ENCODE measurements around the gene TCTN2. TPM values are rescaled to one million over a fixed set of nuclear protein-coding genes. Genes with fewer than 3 reads are reported as not detected.

TCTN2 gene
- total and polyA plus RNA-seq, 2 of the 4 experiments (the other 2 are of a cell fraction), result 8.4 to 13.6 TPM

GRCh38 chr12:123720141-123720814, 49.4 kb downstream of the TCTN2 start:
- no peak overlapping the region for H3K27ac ChIP-seq (ENCODE audit: insufficient read depth, low read length)
- no TSS peak for BruUV-seq (replicated peaks)
- in situ Hi-C loops (cut with MboI; ENCODE audit: low sequenced_read_pairs), result no loop called here

More at GRCh38 chr12:123720141-123720814, 49.4 kb downstream of the TCTN2 start:
- Histone ChIP-seq H2AFZ (replicated peaks; ENCODE audit: low read length, poor library complexity) (no peak overlapping the region), H2AK9ac (replicated peaks; ENCODE audit: low read depth, low read length, poor library complexity) (no peak overlapping the region), H3K14ac (replicated peaks; ENCODE audit: low read depth, low read length) (no peak overlapping the region), H3K4me2 (ENCODE audit: low read depth, low read length) (no peak overlapping the region), H2BK120ac (ENCODE audit: low read depth, low read length) (no peak overlapping the region), H2BK5ac (ENCODE audit: low read depth, low read length, poor library complexity, severe bottlenecking) (no peak overlapping the region), H3K9me1 (ENCODE audit: insufficient read depth, low read length) (0 out of 2 replicates have a peak, but pooled peaks cover 4% of the 10 kb centered on the region), H3K27me3 (ENCODE audit: control insufficient read depth, insufficient read depth, low read length) (no peaks in the 10 kb centered on the region), H2BK15ac (ENCODE audit: low read depth, low read length) (no peak overlapping the region), H2BK20ac (ENCODE audit: low read depth, low read length) (no peak overlapping the region), H3K4me3 (ENCODE audit: insufficient read depth, low read depth, low read length) (no peak overlapping the region), H4K5ac (ENCODE audit: low read depth, low read length) (no peak overlapping the region), H4K20me1 (ENCODE audit: insufficient read depth, low read length) (no peaks in the 10 kb centered on the region; the same call in none of the 2 replicates), H3K9me3 (ENCODE audit: control insufficient read depth, insufficient read depth, low read length) (no peaks in the 10 kb centered on the region), H3K4ac (ENCODE audit: low read depth, low read length) (no peak overlapping the region), H3K23ac (ENCODE audit: low read depth, low read length) (no peak overlapping the region), H3K4me1 (ENCODE audit: control insufficient read depth, insufficient read depth, low read length) (no peaks in the 10 kb centered on the region), H2AK5ac (ENCODE audit: low read depth, low read length) (no peak overlapping the region), H3K18ac (ENCODE audit: low read depth, low read length) (no peak overlapping the region), H4K91ac (ENCODE audit: insufficient read depth, low read depth, low read length) (no peak overlapping the region), H3K9ac (ENCODE audit: low read depth, low read length) (no peak overlapping the region), H3K36me3 (ENCODE audit: control insufficient read depth, insufficient read depth, low read length) (peaks cover 20% of the 10 kb centered on the region), H3K56ac (ENCODE audit: extremely low read depth, insufficient read depth, low read length) (no peak overlapping the region), H3K79me1 (ENCODE audit: low read depth in 1 of 2, low read length in 2 of 2) (peaks cover 9 to 19% of the 10 kb centered on the region in 2 experiments; a peak in 3 of 4 replicates), H4K8ac (ENCODE audit: low read depth in 2 of 2, low read length in 2 of 2) (no peak overlapping the region)
- intact Hi-C loops (cut with micrococcal nuclease) (no loop called here), dilution Hi-C loops (cut with HindIII; ENCODE audit: low sequenced_read_pairs, unreplicated experiment) (no loop called here)
- ATAC-seq (ENCODE audit: low read depth), result no peak
- DNase-seq, result no peak
- TF ChIP-seq ELK1 (IDR thresholded peaks at IDR 0.05; ENCODE audit: borderline replicate concordance, low read depth, low read length), result no peak
- TF ChIP-seq RCOR1 (IDR thresholded peaks at IDR 0.05; ENCODE audit: insufficient replicate concordance, low read length), result no peak
- POLR2A ChIA-PET (ENCODE audit: unreplicated experiment), result no interaction called here
- WGBS, 2 experiments (ENCODE audit: extremely low coverage in 2 of 2, insufficient read length in 1 of 2), result no CpG with 5 or more reads among the region's 5 CpGs
- CTCF ChIA-PET, result no interaction called here

All from IMR-90 (cell line).